Ovary (tissue), 9 donors: ENCODE measurements around the gene KCNJ6. TPM values are rescaled to one million over a fixed set of nuclear protein-coding genes. Genes with fewer than 3 reads are reported as not detected.

Source experiments
- DNase-seq, 5 donors: peaks; one replicate each; pipeline ENCODE4 v3.0.0-alpha.2; 2019 to 2020
- H3K27ac ChIP-seq, 2 donors: fragments of 200-600 bp; one replicate each; pipeline versions ENCODE4 v1.5.1 to v1.8.0; 2019 to 2022
- H3K27me3 ChIP-seq: fragments of 200-600 bp; one replicate; pipeline ENCODE4 v1.8.0; 2022
- H3K36me3 ChIP-seq: fragments of 200-600 bp; sonication (generic); one replicate; pipeline ENCODE4 v1.5.1; 2019
- H3K4me1 ChIP-seq: one replicate; pipeline ENCODE4 v1.8.1; 2013; ENCODE audit warnings: mild to moderate bottlenecking, moderate library complexity; ENCODE audit not compliant: insufficient read depth
- H3K4me3 ChIP-seq: fragments of 200-600 bp; sonication (generic); one replicate; pipeline ENCODE4 v1.5.1; 2017
- H3K9me3 ChIP-seq, 2 donors: fragments of 200-600 bp in 1 of 2; sonication (generic) in 1 of 2; one replicate each; pipeline versions ENCODE4 v1.5.1 to v1.8.1; 2013 to 2019; ENCODE audit warnings: mild to moderate bottlenecking in 1 of 2, moderate library complexity in 1 of 2
- CTCF ChIP-seq, 3 donors: fragments of 450-650 bp in 2 of 3; fragments of 200-600 bp in 1 of 3; IDR thresholded peaks; one replicate each; pipeline versions ENCODE4 v1.5.1 to v1.8.0; 2016 to 2022; ENCODE audit warnings: antibody characterized with exemption in 3 of 3, mild to moderate bottlenecking in 1 of 3
- EP300 ChIP-seq: sonication (generic); formaldehyde crosslinking; IDR thresholded peaks from one replicate; pipeline ENCODE4 v1.6.1; 2017; ENCODE audit warnings: antibody characterized with exemption
- POLR2A ChIP-seq: fragments of 450-650 bp; IDR thresholded peaks from one replicate; pipeline ENCODE4 v1.6.1; 2017; ENCODE audit warnings: antibody characterized with exemption, mild to moderate bottlenecking, moderate library complexity
- WGBS, 3 donors: extraction: QIAGEN DNeasy Blood & Tissue Kit in 1 of 3; methylation state at CpG; one replicate each; pipeline versions ENCODE4 v1.1.5 to v1.1.7; 2013 to 2017; 5-methylcytosine and 5-hydroxymethylcytosine counted together
- intact Hi-C, 4 donors: fragments of 100-400 bp; cut with DNase I; formaldehyde crosslinking; loops; one replicate each; pipeline versions ENCODE4 v1.11.0 to v1.15.1; 2022 to 2023
- polyA plus RNA-seq, 2 donors: library from polyadenylated mRNA; stranded (reverse); fragments of 200-250 nt in 1 of 2; fragments of 350-450 nt in 1 of 2; fragmentation: Illumina TruSeq in 1 of 2; extraction: RNeasy Lipid Tissue Mini Kit (QIAGEN cat#74804) in 1 of 2; gene quantifications; one replicate each; pipeline ENCODE4 v1.2.3, GENCODE V29; 2013 to 2014
- total RNA-seq, 7 donors: library from RNA; depleted of rRNA in 2 of 7; stranded (reverse); fragments of >200 nt in 2 of 7; fragmentation: NEBNext Ultra II Directional in 3 of 7; extraction: Animal tissue kit (Norgen Biotek cat#: 25700) in 3 of 7; gene quantifications; one replicate each; pipeline versions ENCODE4 v1.1.0 to v1.2.4, GENCODE V29; 2016 to 2023
- donor health status: DM: no; HTN: no; CAD: no; lungs with moderate emphysema.
- donor health status: DM: no; HTN: no; CAD: no.
- donor health status: Bipolar disorder and iron deficiency.
- donor health status: DM: yes; HTN: yes; CAD: no.
- donor health status: DM: no; HTN: no; CAD: no.
- donor health status: DM: yes; HTN: yes; CAD: no.

Gene KCNJ6
- total and polyA plus RNA-seq, 9 donors: 0.01 TPM; not detected in 8

DNA sequence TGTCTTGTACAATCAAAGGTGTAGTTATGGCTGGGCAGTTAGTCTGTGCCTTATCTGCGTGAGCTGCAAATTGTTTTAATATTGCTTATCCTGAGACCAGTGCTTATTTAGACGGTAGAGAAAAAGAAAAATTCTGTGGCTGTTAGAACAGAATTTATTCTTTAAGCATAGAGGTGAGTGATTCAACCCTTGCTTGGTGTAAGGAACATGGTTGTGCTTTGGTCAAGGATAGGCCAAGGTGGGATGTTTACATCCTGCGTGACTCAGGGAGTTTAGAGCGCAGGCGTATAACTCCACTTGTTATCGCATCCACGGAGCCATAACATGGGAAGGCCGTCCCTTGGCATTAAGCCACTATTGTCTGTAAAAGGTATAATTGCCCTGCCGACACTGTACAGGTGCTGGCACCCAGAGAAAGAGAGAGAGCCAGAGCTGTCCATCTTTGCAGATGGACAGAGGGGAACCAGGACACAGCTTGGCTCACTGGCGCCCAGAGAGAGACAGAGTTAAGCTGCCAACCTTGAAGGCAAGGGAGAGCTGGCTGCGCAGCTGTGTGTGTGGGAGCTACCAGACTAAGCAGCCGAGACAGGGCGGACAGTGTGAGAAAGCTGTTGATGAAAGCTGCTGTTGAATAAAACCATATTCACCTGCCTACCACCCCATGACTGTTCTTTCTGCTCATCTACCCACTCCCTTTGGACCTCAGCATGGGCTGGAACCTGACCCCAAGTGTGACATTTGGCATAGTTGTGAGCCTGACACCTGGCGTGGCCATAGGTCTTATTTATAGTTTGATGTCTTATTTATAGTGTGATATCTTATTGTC lies 349.3 kb downstream of the KCNJ6 start:
- intact Hi-C loops: no loop called here
- H3K27me3 ChIP-seq: no peaks in the 10 kb centered on the region
- 12 to 27% (median 17%) methylated on average over 14 of the region's 14 CpGs for WGBS, 3 donors
- no peak for TF ChIP-seq CTCF (IDR thresholded peaks at IDR 0.05)
- no peak for TF ChIP-seq POLR2A
- no peak for TF ChIP-seq EP300
- H3K36me3 ChIP-seq: no peaks in the 10 kb centered on the region
- H3K27ac ChIP-seq: no peak overlapping the region
- H3K4me3 ChIP-seq: no peak overlapping the region
- H3K4me1 ChIP-seq: peaks cover 4% of the 10 kb centered on the region
- H3K9me3 ChIP-seq: no peaks in the 10 kb centered on the region
- peak in 3 of 5 donors; percentile 42 to 63 (median 53) for DNase-seq

GRCh38 chr21:37565530-37566223 lies 350.6 kb downstream of the KCNJ6 start:
- WGBS, 3 donors: 89 to 90% (median 90%) methylated on average over 14 of the region's 14 CpGs
- TF ChIP-seq EP300 (no peak), POLR2A (no peak), CTCF (IDR thresholded peaks at IDR 0.05) (no peak)
- H3K27ac ChIP-seq: no peak overlapping the region
- peaks cover 4% of the 10 kb centered on the region for H3K4me1 ChIP-seq
- DNase-seq: no peak
- intact Hi-C loops: no loop called here
- no peaks in the 10 kb centered on the region for H3K36me3 ChIP-seq
- H3K4me3 ChIP-seq: no peak overlapping the region
- H3K27me3 ChIP-seq: no peaks in the 10 kb centered on the region
- H3K9me3 ChIP-seq: no peaks in the 10 kb centered on the region

GRCh38 chr21:37564924-37565529 lies 351.2 kb downstream of the KCNJ6 start:
- Histone ChIP-seq H3K4me1 (peaks cover 4% of the 10 kb centered on the region), H3K27me3 (no peaks in the 10 kb centered on the region), H3K9me3 (no peaks in the 10 kb centered on the region), H3K4me3 (no peak overlapping the region), H3K27ac (peak overlapping the region in 1 of 2 donors; percentile 88), H3K36me3 (no peaks in the 10 kb centered on the region)
- 70 to 72% (median 70%) methylated on average over 12 of the region's 12 CpGs for WGBS, 3 donors
- TF ChIP-seq EP300: no peak
- TF ChIP-seq CTCF (IDR thresholded peaks at IDR 0.05): no peak
- TF ChIP-seq POLR2A: no peak
- intact Hi-C loops: loop anchor here in 2 of 4 donors (5.0 kb wide), 2 partner anchors 198 to 298 kb away; partner anchors contain the start of genes DYRK1A (in 1 of the 2) and VPS26C (in 1 of the 2)
- DNase-seq: no peak

GRCh38 chr21:37564341-37564923 lies 351.8 kb downstream of the KCNJ6 start:
- Histone ChIP-seq H3K27me3 (no peaks in the 10 kb centered on the region), H3K9me3 (no peaks in the 10 kb centered on the region), H3K4me1 (peaks cover 4% of the 10 kb centered on the region), H3K27ac (peak overlapping the region in 1 of 2 donors; percentile 88), H3K4me3 (peak overlapping the region; percentile 42), H3K36me3 (no peaks in the 10 kb centered on the region)
- peak; percentile 55 to 75 (median 66) for DNase-seq
- WGBS, 3 donors: 20 to 26% (median 24%) methylated on average over 14 of the region's 14 CpGs
- TF ChIP-seq CTCF (IDR thresholded peaks at IDR 0.05) (no peak), EP300 (no peak), POLR2A (no peak)
- intact Hi-C loops: loop anchor here in 2 of 4 donors (5.0 kb wide), 2 partner anchors 197 to 297 kb away; partner anchors contain the start of genes DYRK1A (in 1 of the 2) and VPS26C (in 1 of the 2)
